ENCODE measurements around the gene SLC25A13.

DNA sequence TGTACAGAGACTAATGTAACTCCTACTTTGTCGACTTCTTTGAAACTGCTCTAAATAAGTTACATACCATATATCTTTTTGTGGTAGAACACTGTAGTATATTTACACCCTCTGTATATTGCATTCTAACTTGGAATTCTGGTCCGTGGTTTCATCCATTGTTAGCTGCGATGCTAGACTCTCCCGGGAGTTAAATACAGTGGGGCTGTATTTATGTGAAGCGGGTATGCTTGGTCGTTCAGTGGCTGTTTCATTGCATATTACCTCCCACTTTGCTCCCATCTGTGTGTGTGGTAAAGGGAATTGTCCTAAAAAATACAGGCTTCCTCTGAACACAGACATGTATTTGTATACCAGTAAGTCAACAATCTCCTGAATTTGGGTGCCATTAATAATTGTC is 231.1 kb downstream of the SLC25A13 start:
- TF ChIP-seq RARB (CRISPR knock-in tag; IDR thresholded peaks at IDR 0.05) (no peak), PPARA (CRISPR knock-in tag; IDR thresholded peaks at IDR 0.05; ENCODE audit: borderline replicate concordance) (no peak), ZC3H10 (CRISPR knock-in tag; IDR thresholded peaks at IDR 0.05) (no peak), SNAI2 (CRISPR knock-in tag; IDR thresholded peaks at IDR 0.05) (no peak), ISL1 (CRISPR knock-in tag; IDR thresholded peaks at IDR 0.05) (no peak), ZNF70 (CRISPR knock-in tag; IDR thresholded peaks at IDR 0.05) (no peak), ZNF8 (CRISPR knock-in tag; IDR thresholded peaks at IDR 0.05) (no peak), ARNTL (CRISPR knock-in tag; IDR thresholded peaks at IDR 0.05; ENCODE audit: borderline replicate concordance, low read depth) (no peak), ESRRG (CRISPR knock-in tag; IDR thresholded peaks at IDR 0.05) (no peak), TOX (CRISPR knock-in tag; IDR thresholded peaks at IDR 0.05; ENCODE audit: borderline replicate concordance) (no peak), ZFP30 (CRISPR knock-in tag; IDR thresholded peaks at IDR 0.05) (no peak)
- TF ChIP-seq, protein P1, sequence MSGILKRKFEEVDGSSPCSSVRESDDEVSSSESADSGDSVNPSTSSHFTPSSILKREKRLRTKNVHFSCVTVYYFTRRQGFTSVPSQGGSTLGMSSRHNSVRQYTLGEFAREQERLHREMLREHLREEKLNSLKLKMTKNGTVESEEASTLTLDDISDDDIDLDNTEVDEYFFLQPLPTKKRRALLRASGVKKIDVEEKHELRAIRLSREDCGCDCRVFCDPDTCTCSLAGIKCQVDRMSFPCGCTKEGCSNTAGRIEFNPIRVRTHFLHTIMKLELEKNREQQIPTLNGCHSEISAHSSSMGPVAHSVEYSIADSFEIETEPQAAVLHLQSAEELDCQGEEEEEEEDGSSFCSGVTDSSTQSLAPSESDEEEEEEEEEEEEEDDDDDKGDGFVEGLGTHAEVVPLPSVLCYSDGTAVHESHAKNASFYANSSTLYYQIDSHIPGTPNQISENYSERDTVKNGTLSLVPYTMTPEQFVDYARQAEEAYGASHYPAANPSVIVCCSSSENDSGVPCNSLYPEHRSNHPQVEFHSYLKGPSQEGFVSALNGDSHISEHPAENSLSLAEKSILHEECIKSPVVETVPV (CRISPR knock-in tag; IDR thresholded peaks at IDR 0.05) = no peak
- TF ChIP-seq, protein P2, sequence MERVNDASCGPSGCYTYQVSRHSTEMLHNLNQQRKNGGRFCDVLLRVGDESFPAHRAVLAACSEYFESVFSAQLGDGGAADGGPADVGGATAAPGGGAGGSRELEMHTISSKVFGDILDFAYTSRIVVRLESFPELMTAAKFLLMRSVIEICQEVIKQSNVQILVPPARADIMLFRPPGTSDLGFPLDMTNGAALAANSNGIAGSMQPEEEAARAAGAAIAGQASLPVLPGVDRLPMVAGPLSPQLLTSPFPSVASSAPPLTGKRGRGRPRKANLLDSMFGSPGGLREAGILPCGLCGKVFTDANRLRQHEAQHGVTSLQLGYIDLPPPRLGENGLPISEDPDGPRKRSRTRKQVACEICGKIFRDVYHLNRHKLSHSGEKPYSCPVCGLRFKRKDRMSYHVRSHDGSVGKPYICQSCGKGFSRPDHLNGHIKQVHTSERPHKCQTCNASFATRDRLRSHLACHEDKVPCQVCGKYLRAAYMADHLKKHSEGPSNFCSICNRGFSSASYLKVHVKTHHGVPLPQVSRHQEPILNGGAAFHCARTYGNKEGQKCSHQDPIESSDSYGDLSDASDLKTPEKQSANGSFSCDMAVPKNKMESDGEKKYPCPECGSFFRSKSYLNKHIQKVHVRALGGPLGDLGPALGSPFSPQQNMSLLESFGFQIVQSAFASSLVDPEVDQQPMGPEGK (CRISPR knock-in tag; IDR thresholded peaks at IDR 0.05; ENCODE audit: borderline replicate concordance) = no peak

Data from SK-N-SH treated with all-trans-retinoic acid at 6 μM for 48 hours (cell line).